Epithelial cell of proximal tubule (primary cell): ENCODE measurements around the gene PRR14. TPM values are rescaled to one million over a fixed set of nuclear protein-coding genes. Genes with fewer than 3 reads are reported as not detected.
"Not testable (repeated sequence)": the region's sequence is repeated elsewhere in the genome, so short reads cannot be mapped to it uniquely, and the experiment has no call there.

Experiments
- DNase-seq: peaks from one replicate; pipeline ENCODE4 v3.0.0-alpha.2; 2011; ENCODE audit warnings: low read depth
- H3K4me3 ChIP-seq: 2 replicates; pipeline ENCODE4 v1.5.1; 2011; ENCODE audit warnings: low read depth, mild to moderate bottlenecking, low read length
- total RNA-seq: library from RNA; depleted of rRNA; stranded (reverse); fragments of >200 nt; gene quantifications from 2 replicates; pipeline ENCODE4 v1.2.3, GENCODE V29; 2015
- TF ChIP-seq, protein P1 (sequence below): conservative IDR thresholded peaks from 2 replicates; pipeline ENCODE4 v1.5.1; 2012; ENCODE audit warnings: low read depth, mild to moderate bottlenecking, low read length

The PRR14 gene
- total RNA-seq, 1 donor from 2014 or later, result 18.1 TPM

DNA sequence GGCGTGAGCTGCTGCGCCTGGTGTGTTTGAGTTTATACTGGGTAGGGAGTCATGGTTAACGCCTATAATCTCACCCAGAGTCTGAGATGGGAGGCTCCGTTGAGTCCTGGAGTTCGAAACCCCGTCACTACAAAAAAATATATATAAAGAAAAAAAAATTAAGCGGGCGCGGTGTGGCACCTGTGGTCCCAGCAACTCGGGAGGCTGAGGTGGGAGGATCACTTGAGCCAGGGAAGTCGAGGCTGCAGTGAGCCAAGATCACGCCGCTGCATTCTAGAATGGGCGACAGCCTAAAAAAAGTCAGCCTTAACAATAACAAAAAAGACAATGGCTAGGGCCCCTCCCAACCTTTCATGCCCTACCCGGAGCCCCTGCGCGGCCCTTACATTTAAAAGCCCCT, 17.2 kb upstream of the PRR14 start:
- DNase-seq, result no peak
- TF ChIP-seq, protein P1, sequence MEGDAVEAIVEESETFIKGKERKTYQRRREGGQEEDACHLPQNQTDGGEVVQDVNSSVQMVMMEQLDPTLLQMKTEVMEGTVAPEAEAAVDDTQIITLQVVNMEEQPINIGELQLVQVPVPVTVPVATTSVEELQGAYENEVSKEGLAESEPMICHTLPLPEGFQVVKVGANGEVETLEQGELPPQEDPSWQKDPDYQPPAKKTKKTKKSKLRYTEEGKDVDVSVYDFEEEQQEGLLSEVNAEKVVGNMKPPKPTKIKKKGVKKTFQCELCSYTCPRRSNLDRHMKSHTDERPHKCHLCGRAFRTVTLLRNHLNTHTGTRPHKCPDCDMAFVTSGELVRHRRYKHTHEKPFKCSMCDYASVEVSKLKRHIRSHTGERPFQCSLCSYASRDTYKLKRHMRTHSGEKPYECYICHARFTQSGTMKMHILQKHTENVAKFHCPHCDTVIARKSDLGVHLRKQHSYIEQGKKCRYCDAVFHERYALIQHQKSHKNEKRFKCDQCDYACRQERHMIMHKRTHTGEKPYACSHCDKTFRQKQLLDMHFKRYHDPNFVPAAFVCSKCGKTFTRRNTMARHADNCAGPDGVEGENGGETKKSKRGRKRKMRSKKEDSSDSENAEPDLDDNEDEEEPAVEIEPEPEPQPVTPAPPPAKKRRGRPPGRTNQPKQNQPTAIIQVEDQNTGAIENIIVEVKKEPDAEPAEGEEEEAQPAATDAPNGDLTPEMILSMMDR, result no peak
- peak overlapping the region; percentile 70 for H3K4me3 ChIP-seq

DNA sequence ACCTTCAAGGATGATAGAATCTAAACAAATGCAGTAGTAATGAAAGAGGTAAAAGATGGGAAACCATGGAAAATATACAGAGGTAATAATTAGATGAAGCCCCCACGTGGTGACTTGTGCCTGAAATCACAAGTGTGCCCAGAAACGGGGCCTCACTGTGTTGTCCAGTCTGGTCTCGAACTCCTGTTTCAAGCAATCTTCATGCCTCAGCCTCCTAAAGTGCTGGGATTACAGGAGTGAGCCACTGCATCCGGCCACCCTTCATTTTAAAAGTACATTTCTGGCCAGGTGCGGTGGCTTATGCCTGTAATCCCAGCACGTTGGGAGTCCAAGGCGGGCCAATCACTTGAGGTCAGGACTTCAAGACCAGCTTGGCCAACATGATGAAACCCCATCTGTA, 14.2 kb upstream of the PRR14 start:
- H3K4me3 ChIP-seq, result no peak overlapping the region
- no peak for DNase-seq
- TF ChIP-seq, protein P1, result no peak

DNA sequence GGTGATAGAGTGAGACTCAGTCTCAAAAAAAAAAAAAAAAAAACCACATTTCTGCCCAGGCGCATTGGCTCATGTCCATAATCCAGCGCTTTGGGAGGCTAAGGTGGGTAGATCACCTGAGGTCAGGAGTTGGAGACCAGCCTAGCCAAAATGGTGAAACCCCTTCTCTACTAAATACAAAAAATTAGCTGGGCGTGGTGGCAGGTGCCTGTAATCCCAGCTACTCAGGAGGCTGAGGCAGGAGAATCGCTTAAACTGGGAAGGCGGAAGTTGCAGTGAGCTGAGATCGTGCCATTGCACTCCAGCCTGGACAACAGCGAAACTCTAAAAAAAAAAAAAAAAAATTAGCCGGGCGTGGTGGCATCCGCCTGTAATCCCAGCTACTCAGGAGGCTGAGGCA, 13.6 kb upstream of the PRR14 start:
- H3K4me3 ChIP-seq, DNase-seq: not testable (repeated sequence)

DNA sequence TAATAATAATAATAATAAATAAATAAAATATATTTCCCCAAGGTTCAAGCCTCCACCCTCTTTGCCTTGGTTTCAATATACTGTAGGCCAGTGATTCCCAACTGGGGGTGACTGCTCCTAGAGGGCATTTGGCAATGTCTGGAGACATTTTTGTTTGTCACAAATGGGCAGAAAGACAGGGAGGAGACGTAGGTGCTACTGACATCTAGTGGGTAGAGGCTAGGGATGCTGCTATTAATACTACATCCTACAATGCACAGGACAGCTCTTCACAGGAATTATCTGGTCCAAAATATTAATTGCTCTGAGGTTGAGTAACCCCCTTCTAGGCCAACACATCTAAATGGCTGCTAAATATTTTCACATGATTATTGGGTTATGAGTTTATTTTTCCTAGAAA, 12.8 kb upstream of the PRR14 start:
- H3K4me3 ChIP-seq, result no peak overlapping the region
- TF ChIP-seq, protein P1, result peak; percentile 78
- DNase-seq, result no peak

DNA sequence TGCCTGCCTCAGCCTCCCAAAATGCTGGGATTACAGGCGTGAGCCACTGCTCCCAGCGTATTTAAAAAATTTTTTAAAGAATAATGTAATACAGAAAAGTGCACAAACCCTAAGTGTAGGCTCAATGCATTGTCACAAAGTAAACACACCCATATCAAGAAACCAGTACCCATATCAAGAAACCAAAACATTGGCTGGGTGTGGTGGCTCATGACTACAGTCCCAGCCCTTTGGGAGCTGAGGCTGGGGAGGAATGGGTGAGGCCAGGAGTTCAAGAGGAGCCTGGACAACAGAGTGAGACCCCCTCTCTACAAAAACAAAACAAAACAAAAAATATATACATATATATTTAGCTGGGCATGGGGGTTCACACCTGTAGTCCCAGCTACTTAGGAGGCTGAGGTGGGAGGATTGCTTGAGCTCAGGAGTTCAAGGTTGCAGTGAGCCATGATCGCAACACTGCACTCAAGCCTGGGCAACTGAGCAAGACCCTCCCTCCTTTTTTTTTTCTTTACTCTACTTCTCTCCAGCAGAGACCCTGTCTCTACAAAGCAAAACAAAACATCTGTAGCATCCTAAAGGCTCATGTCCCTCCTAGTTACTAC, 9.3 kb upstream of the PRR14 start:
- H3K4me3 ChIP-seq, result no peak overlapping the region
- TF ChIP-seq, protein P1, result no peak
- no peak for DNase-seq

DNA sequence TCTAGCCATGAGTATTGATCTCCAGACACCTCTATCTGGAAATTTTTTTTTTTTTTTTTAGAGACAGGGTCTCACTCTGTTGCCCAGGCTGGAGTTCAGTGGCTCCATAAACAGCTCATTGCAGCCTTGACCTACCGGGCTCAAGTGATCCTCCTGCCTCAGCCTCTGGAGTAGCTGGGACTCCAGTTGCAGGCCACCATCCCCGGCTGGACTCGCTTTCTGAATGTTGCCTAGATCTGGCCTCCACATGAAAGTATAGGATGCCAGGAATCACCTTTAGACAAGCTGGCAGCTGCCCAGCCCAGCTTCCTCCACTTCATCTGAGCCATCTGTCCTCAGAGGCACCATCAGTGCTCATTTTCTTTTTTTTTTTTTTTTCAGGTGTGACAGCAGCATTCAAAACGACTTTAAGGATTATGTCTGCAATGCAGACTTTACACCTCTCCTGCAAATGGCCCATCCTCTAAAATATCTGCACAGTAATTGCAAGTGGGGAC, 6.4 kb upstream of the PRR14 start:
- no peak overlapping the region for H3K4me3 ChIP-seq
- no peak for DNase-seq
- TF ChIP-seq, protein P1, result no peak

DNA sequence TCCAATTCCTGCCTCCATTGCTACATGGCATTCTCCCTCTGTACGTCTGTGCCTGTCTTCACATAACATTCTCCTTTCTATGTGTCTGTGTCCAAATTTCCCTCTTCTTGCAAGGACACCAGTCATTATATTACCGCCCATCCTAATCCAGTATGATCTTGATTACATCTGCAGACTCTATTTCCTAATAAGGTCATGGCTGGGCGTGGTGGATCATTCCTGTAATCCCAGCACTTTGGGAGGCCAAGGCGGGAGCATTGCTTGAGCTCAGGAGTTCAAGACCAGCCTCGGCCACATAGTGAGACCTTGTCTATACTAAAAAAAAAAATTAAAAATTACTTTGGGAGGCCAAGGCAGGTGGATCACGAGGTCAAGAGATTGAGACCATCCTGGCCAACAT, 5.0 kb upstream of the PRR14 start:
- no peak for DNase-seq
- H3K4me3 ChIP-seq, result no peak overlapping the region
- TF ChIP-seq, protein P1, result no peak
